PFSK-1 (cell line): Measurements from ENCODE around the gene SLC39A11.

Experiments
- FOXP2 ChIP-seq: optimal IDR thresholded peaks from 2 replicates; pipeline ENCODE3; 2011; ENCODE audit warnings: borderline replicate concordance, control low read depth, inconsistent platforms; ENCODE audit not compliant: insufficient read depth; ENCODE audit errors: extremely low read length, extremely low read depth
- POLR2AphosphoS5 ChIP-seq: IDR thresholded peaks from 2 replicates; pipeline ENCODE4 v1.6.1; 2012; ENCODE audit warnings: low read depth, mild to moderate bottlenecking, control low read depth, low read length, moderate library complexity
- SIN3A ChIP-seq: IDR thresholded peaks from 2 replicates; pipeline ENCODE4 v1.6.1; 2012; ENCODE audit warnings: mild to moderate bottlenecking, low read length, moderate library complexity, borderline replicate concordance; ENCODE audit not compliant: insufficient read depth
- TAF1 ChIP-seq: IDR thresholded peaks from 2 replicates; pipeline ENCODE4 v1.6.1; 2012; ENCODE audit warnings: low read length, control low read depth, borderline replicate concordance; ENCODE audit not compliant: insufficient read depth
- TF ChIP-seq, protein P1 (sequence below), 2 experiments: IDR thresholded peaks; 2 replicates each; pipeline versions ENCODE4 v1.6.1 to v1.8.0; 2011 to 2012; ENCODE audit warnings: low read depth in 2 of 2, low read length in 2 of 2, control low read depth in 1 of 2, inconsistent platforms in 1 of 2, mild to moderate bottlenecking in 1 of 2, moderate library complexity in 1 of 2; ENCODE audit not compliant: insufficient read depth in 1 of 2

Gene SLC39A11

DNA sequence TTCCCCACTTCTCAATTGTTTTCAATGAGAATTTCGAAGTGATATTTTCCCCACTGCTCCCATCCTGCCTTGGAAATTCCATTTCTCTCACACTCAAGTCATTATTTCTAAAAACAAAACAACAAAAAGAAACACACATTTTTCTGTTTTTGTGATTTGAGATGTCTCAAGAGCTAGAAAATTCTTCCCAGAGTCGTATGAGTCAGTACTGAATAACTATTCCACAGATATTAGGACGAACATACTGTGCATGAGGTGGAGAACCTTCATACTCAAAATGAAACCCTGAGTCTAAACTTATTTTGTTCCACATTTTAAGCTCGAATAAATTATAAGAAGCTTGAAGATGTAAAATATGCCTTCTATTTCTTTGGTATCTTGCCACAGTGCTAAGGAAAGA lies 204.6 kb downstream of the SLC39A11 start:
- no peak for TF ChIP-seq TAF1
- no peak for TF ChIP-seq POLR2AphosphoS5
- TF ChIP-seq, protein P1, sequence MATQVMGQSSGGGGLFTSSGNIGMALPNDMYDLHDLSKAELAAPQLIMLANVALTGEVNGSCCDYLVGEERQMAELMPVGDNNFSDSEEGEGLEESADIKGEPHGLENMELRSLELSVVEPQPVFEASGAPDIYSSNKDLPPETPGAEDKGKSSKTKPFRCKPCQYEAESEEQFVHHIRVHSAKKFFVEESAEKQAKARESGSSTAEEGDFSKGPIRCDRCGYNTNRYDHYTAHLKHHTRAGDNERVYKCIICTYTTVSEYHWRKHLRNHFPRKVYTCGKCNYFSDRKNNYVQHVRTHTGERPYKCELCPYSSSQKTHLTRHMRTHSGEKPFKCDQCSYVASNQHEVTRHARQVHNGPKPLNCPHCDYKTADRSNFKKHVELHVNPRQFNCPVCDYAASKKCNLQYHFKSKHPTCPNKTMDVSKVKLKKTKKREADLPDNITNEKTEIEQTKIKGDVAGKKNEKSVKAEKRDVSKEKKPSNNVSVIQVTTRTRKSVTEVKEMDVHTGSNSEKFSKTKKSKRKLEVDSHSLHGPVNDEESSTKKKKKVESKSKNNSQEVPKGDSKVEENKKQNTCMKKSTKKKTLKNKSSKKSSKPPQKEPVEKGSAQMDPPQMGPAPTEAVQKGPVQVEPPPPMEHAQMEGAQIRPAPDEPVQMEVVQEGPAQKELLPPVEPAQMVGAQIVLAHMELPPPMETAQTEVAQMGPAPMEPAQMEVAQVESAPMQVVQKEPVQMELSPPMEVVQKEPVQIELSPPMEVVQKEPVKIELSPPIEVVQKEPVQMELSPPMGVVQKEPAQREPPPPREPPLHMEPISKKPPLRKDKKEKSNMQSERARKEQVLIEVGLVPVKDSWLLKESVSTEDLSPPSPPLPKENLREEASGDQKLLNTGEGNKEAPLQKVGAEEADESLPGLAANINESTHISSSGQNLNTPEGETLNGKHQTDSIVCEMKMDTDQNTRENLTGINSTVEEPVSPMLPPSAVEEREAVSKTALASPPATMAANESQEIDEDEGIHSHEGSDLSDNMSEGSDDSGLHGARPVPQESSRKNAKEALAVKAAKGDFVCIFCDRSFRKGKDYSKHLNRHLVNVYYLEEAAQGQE (IDR thresholded peaks at IDR 0.05; ENCODE audit: insufficient read depth in 1 of 2, low read depth in 2 of 2, low read length in 2 of 2) = no peak
- no peak for TF ChIP-seq SIN3A
- no peak for TF ChIP-seq FOXP2

DNA sequence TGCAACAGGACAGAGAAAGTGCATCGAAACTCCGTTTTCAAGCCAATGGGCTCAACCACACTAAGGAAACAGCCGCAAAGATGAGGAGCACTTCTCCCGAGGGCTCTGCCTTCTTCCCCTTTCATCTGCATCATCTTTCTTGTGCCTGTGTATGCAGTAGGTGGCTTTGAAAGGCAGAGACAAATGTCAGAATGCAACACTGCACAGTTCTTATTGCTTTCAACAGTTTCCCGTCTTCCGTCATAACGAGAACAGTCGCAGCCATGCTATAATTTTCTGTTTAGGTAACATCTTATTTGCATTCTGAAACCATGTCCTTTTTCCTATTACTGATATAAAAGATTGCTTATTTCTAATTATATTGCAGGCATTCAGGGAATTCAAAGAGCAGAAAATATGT lies 205.2 kb downstream of the SLC39A11 start:
- TF ChIP-seq, protein P1 (IDR thresholded peaks at IDR 0.05; ENCODE audit: insufficient read depth in 1 of 2, low read depth in 2 of 2, low read length in 2 of 2) = no peak
- no peak for TF ChIP-seq POLR2AphosphoS5
- TF ChIP-seq TAF1 = no peak
- no peak for TF ChIP-seq SIN3A
- no peak for TF ChIP-seq FOXP2

DNA sequence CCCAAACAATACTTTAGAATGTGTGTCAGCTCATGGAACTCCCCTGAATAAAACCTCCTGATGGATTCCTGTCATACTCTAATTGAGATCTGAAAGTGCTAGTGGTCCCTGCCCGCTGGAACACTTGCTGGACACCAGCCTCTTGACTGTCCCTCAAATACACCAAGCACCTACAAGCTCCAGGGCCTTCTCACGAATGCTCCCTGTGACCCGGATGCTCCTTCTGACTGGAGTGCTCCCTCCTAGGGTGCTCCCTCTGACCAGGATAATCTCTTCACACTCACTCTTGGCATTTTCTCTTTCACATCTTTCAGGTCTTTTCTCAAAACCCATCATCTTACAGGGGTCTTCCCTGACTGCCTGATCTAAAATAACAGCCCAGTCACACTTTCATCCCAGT lies 205.9 kb downstream of the SLC39A11 start:
- TF ChIP-seq SIN3A (no peak), TAF1 (no peak), FOXP2 (no peak), POLR2AphosphoS5 (no peak)
- TF ChIP-seq, protein P1 (IDR thresholded peaks at IDR 0.05; ENCODE audit: insufficient read depth in 1 of 2, low read depth in 2 of 2, low read length in 2 of 2) = no peak

DNA sequence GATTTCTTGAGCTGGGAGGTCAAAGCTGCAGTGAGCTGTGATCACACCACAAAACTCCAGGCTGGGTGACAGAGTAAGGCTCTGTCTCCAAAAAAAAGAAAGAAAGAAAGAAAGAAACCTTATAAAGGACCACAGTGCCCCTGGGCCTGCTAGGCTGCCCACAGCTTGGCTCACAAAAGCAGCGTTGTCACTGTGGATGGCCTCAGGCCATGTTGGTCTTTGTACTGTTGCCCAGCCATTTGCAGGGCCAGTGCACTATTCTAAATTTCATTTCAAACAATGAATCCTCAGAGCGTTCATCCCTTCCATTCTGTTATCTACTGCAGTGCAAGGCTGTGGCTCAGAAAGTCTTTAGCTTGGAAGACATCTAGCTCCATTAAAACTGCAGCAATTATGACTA lies 208.4 kb downstream of the SLC39A11 start:
- TF ChIP-seq POLR2AphosphoS5 (no peak), TAF1 (no peak), SIN3A (no peak), FOXP2 (no peak)
- TF ChIP-seq, protein P1 (IDR thresholded peaks at IDR 0.05; ENCODE audit: insufficient read depth in 1 of 2, low read depth in 2 of 2, low read length in 2 of 2) = no peak

DNA sequence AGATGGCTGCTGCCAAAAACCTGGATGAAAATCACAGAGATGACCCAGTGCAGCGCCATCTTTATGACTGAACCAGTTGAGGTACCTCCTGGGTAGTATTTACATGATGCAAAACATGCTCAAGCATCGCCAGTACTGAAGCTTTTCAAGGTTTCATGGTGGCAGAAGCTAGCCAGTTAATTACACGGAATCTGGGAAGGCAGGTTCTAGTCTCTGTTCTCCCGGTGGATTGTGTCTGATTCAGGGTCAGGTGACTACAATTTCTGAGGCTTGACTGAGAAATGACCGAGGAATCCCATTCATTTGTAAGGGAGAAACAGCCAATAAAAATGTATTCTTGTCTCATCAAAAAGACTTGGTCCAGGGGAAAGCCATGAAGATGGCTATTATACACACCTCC lies 209.1 kb downstream of the SLC39A11 start:
- no peak for TF ChIP-seq TAF1
- TF ChIP-seq FOXP2 = no peak
- TF ChIP-seq POLR2AphosphoS5 = no peak
